HepG2 (cell line): Measurements from ENCODE around the gene TLR6. TPM values are rescaled to one million over a fixed set of nuclear protein-coding genes. Genes with fewer than 3 reads are reported as not detected.

Experiments used
- ATAC-seq: fragments of 200-7000 bp; cut with Tn5 transposase; 3 replicates; pipeline ENCODE4 v1.9.1; 2020; ENCODE audit warnings: mild to moderate bottlenecking, moderate library complexity
- BruUV-seq: library from RNA; stranded (reverse); fragments of 400-500 nt; replicated peaks from 2 replicates; lab custom pipeline; 2021; lab: Mats Ljungman, UMichigan
- CTCF ChIA-PET: fragments of 300-600 bp; formaldehyde crosslinking; extraction: SDS; loops from one replicate; lab custom pipeline; 2021; ENCODE audit warnings: low total read pairs, inconsistent platforms, low intra/inter-chr PET ratio; lab: Yijun Ruan, JAX
- POLR2A ChIA-PET: fragments of 350-600 bp; sonication (Branson Sonifier 250); formaldehyde crosslinking; loops from one replicate; lab custom pipeline; 2020; ENCODE audit warnings: antibody characterized with exemption, inconsistent platforms; lab: Yijun Ruan, JAX
- DNase-seq: peaks from one replicate; pipeline ENCODE4 v3.0.0-alpha.2; 2015; ENCODE audit warnings: low spot score
- FAIRE-seq: peaks from 3 replicates; lab custom pipeline; 2011; peaks lifted over from hg19 to GRCh38; lab: Jason Lieb, UNC
- H2AFZ ChIP-seq: one replicate; pipeline ENCODE4 v1.6.1; 2011; ENCODE audit warnings: low read length, inconsistent platforms
- H3K27ac ChIP-seq: fragments of 300-600 bp; 3 replicates; pipeline ENCODE4 v1.8.0; 2011; ENCODE audit warnings: mixed run types, mild to moderate bottlenecking, mixed read lengths, low read length, inconsistent platforms; ENCODE audit not compliant: insufficient read depth; ENCODE audit errors: extremely low read length
- H3K27me3 ChIP-seq, 2 experiments: fragments of 200-600 bp in 1 of 2; 2 replicates in 1 of 2; 3 replicates in 1 of 2; pipeline versions ENCODE4 v1.6.0 to v1.8.0; 2011; ENCODE audit warnings: low read length in 2 of 2, mild to moderate bottlenecking in 2 of 2, moderate library complexity in 2 of 2, inconsistent platforms in 1 of 2; ENCODE audit not compliant: insufficient read depth in 2 of 2, control insufficient read depth in 1 of 2
- H3K36me3 ChIP-seq, 2 experiments: fragments of 200-600 bp in 1 of 2; replicated peaks in 1 of 2; 2 replicates in 1 of 2; 3 replicates in 1 of 2; pipeline versions ENCODE4 v1.5.1 to v1.8.0; 2011; ENCODE audit warnings: low read length in 2 of 2, inconsistent platforms in 1 of 2; ENCODE audit not compliant: insufficient read depth in 2 of 2, control insufficient read depth in 1 of 2
- H3K4me1 ChIP-seq: 2 replicates; pipeline ENCODE4 v1.5.1; 2012; ENCODE audit warnings: low read length, inconsistent platforms; ENCODE audit not compliant: insufficient read depth
- H3K4me2 ChIP-seq: 2 replicates; pipeline ENCODE4 v1.6.0; 2011; ENCODE audit warnings: low read depth, low read length, inconsistent platforms
- H3K4me3 ChIP-seq, 3 experiments: fragments of 200-600 bp in 1 of 3; sonication (generic), shearing (Covaris generic) in 1 of 3; replicated peaks in 1 of 3; 2 replicates each; pipeline ENCODE4 v1.5.1; 2011 to 2016; ENCODE audit warnings: low read length in 3 of 3, inconsistent platforms in 2 of 3, low read depth in 2 of 3, mild to moderate bottlenecking in 2 of 3, control low read depth in 1 of 3, mixed read lengths in 1 of 3; ENCODE audit not compliant: insufficient read depth in 1 of 3
- H3K79me2 ChIP-seq: one replicate; pipeline ENCODE4 v1.6.1; 2011; ENCODE audit warnings: low read length, inconsistent platforms; ENCODE audit not compliant: insufficient read depth
- H3K9ac ChIP-seq: 2 replicates; pipeline ENCODE4 v1.6.0; 2011; ENCODE audit warnings: mild to moderate bottlenecking, low read depth, low read length, inconsistent platforms; ENCODE audit not compliant: insufficient read depth
- H3K9me3 ChIP-seq: 2 replicates; pipeline ENCODE4 v1.5.1; 2012; ENCODE audit warnings: mild to moderate bottlenecking, low read length
- H4K20me1 ChIP-seq: 2 replicates; pipeline ENCODE4 v1.6.0; 2011; ENCODE audit warnings: inconsistent platforms, mild to moderate bottlenecking, low read length, moderate library complexity; ENCODE audit not compliant: insufficient read depth
- EZH2 ChIP-seq: conservative IDR thresholded peaks from 2 replicates; pipeline ENCODE4 v1.6.1; 2012; ENCODE audit warnings: mild to moderate bottlenecking, low read depth, low read length, moderate library complexity
- FOXJ3 ChIP-seq: sonication (generic); formaldehyde crosslinking; IDR thresholded peaks from 2 replicates; pipeline ENCODE4 v1.4.0; 2020; ENCODE audit warnings: missing genetic modification reagents, mild to moderate bottlenecking, borderline replicate concordance
- MIXL1 ChIP-seq: IDR thresholded peaks from 2 replicates; pipeline ENCODE4 v1.6.1; 2016
- NFATC3 ChIP-seq: sonication (generic); formaldehyde crosslinking; IDR thresholded peaks from 2 replicates; pipeline ENCODE4 v1.5.1; 2020; ENCODE audit warnings: mild to moderate bottlenecking, missing genetic modification reagents
- NR0B2 ChIP-seq: sonication (generic); formaldehyde crosslinking; IDR thresholded peaks from 2 replicates; pipeline ENCODE4 v1.4.0; 2020; ENCODE audit warnings: mild to moderate bottlenecking, missing genetic modification reagents
- RBAK ChIP-seq: sonication (generic); formaldehyde crosslinking; IDR thresholded peaks from 2 replicates; pipeline ENCODE4 v1.5.1; 2020; ENCODE audit warnings: mild to moderate bottlenecking, missing genetic modification reagents
- RBFOX2 ChIP-seq: fragments of 200-400 bp; formaldehyde crosslinking; IDR thresholded peaks from 2 replicates; pipeline ENCODE4 v1.6.1; 2017; ENCODE audit warnings: low read depth, mild to moderate bottlenecking, low read length
- SMAD1 ChIP-seq: sonication (generic); formaldehyde crosslinking; IDR thresholded peaks from 2 replicates; pipeline ENCODE4 v1.4.0; 2020; ENCODE audit warnings: missing genetic modification reagents, low read depth, mild to moderate bottlenecking, borderline replicate concordance
- SNAPC4 ChIP-seq: sonication (generic); formaldehyde crosslinking; IDR thresholded peaks from 2 replicates; pipeline ENCODE4 v1.4.0; 2020; ENCODE audit warnings: mild to moderate bottlenecking, missing genetic modification reagents
- TOPORS ChIP-seq: sonication (generic); formaldehyde crosslinking; IDR thresholded peaks from 2 replicates; pipeline ENCODE4 v1.8.0; 2023; ENCODE audit warnings: mild to moderate bottlenecking, missing genetic modification reagents
- ZNF501 ChIP-seq: sonication (generic); formaldehyde crosslinking; IDR thresholded peaks from 2 replicates; pipeline ENCODE4 v1.5.1; 2020; ENCODE audit warnings: mild to moderate bottlenecking, moderate library complexity, missing genetic modification reagents
- WGBS: methylation state at CpG from one replicate; pipeline ENCODE4 v1.1.6; 2017; ENCODE audit warnings: low lambda C conversion rate; 5-methylcytosine and 5-hydroxymethylcytosine counted together
- in situ Hi-C: cut with HindIII; loops from 2 replicates; pipeline ENCODE4 v1.10.0; 2017; ENCODE audit warnings: low pct_unique_long_range_greater_than_20kb; ENCODE audit not compliant: extremely low pct_ligation_motif_present
- intact Hi-C: fragments of 100-400 bp; cut with micrococcal nuclease; formaldehyde crosslinking; loops from one replicate; pipeline ENCODE4 v1.10.0; 2022; ENCODE audit not compliant: unreplicated experiment
- polyA plus RNA-seq, 8 experiments: library from polyadenylated mRNA; depleted of rRNA in 3 of 8; stranded (reverse) in 7 of 8; unstranded in 1 of 8; fragments of >200 nt; fragmentation: Illumina TruSeq in 4 of 8; extraction: Trizol in 4 of 8; gene quantifications; 2 replicates each; pipeline versions ENCODE4 v1.2.1 to v1.2.3, GENCODE V29; 2011 to 2016; ENCODE audit warnings: low read depth in 4 of 8, missing spikeins in 1 of 8, mixed read lengths in 1 of 8; ENCODE audit not compliant: insufficient read depth in 1 of 8
- total RNA-seq, 5 experiments: library from RNA; depleted of rRNA; stranded (reverse); fragments of >200 nt; fragmentation: Illumina TruSeq; extraction: Trizol; gene quantifications; 2 replicates each; pipeline ENCODE4 v1.2.3, GENCODE V29; 2016; ENCODE audit warnings: low read depth in 1 of 5

The TLR6 gene
- total and polyA plus RNA-seq, 2 of the 13 experiments (the other 11 are each of a cell fraction or from before 2014, with no cell fraction given) = 0.33 to 0.71 TPM

- H3K4me2 ChIP-seq = no peak overlapping the region
- no peaks in the 10 kb centered on the region for H3K79me2 ChIP-seq
- peaks cover 16% of the 10 kb centered on the region for H3K4me1 ChIP-seq
- no peak overlapping the region for H3K9ac ChIP-seq
- CTCF ChIA-PET = no interaction called here
- no peak overlapping the region for H3K4me3 ChIP-seq
- 5% methylated on average over 6 of the region's 6 CpGs for WGBS
- FAIRE-seq (no peak), ATAC-seq (no peak), DNase-seq (no peak)
- H3K27ac ChIP-seq = no peak overlapping the region
- 0 out of 5 replicates have a peak, but pooled peaks cover 0 to 8% of the 10 kb centered on the region in 2 experiments for H3K27me3 ChIP-seq
- H3K36me3 ChIP-seq = no peaks in the 10 kb centered on the region
- no peaks in the 10 kb centered on the region for H4K20me1 ChIP-seq
- in situ Hi-C loops (no loop called here), intact Hi-C loops (no loop called here)
- no peaks in the 10 kb centered on the region for H3K9me3 ChIP-seq
- no peak overlapping the region for H2AFZ ChIP-seq
- no TSS peak for BruUV-seq
- POLR2A ChIA-PET = no interaction called here
- no peak for TF ChIP-seq EZH2
- no peak for TF ChIP-seq TOPORS (CRISPR knock-in tag)
- no peak for TF ChIP-seq SMAD1 (CRISPR knock-in tag)
- TF ChIP-seq FOXJ3 = no peak
- TF ChIP-seq SNAPC4 (CRISPR knock-in tag) = no peak
- no peak for TF ChIP-seq ZNF501 (CRISPR knock-in tag)
- TF ChIP-seq RBAK (CRISPR knock-in tag) = no peak
- no peak for TF ChIP-seq RBFOX2
- TF ChIP-seq NR0B2 (CRISPR knock-in tag) = no peak
- no peak for TF ChIP-seq NFATC3 (CRISPR knock-in tag)
- no peak for TF ChIP-seq MIXL1 (CRISPR knock-in tag)
These were observed 71.4 kb downstream of the TLR6 start for GRCh38 chr4:38785041-38785790.
